Raji (cell line): ENCODE data around the gene TTC7B.

Experiments used
- POLR2A ChIP-seq: IDR thresholded peaks from 2 replicates; pipeline ENCODE4 v1.6.1; 2011; ENCODE audit warnings: low read depth, low read length, control low read depth; ENCODE audit not compliant: insufficient read depth

Gene TTC7B

GRCh38 chr14:90797451-90797850 lies 18.8 kb downstream of the TTC7B start:
- no peak for TF ChIP-seq POLR2A

- TF ChIP-seq POLR2A: no peak
These were observed 19.9 kb downstream of the TTC7B start for GRCh38 chr14:90796329-90796728.

GRCh38 chr14:90795744-90796143 lies 20.5 kb downstream of the TTC7B start:
- TF ChIP-seq POLR2A: no peak

DNA sequence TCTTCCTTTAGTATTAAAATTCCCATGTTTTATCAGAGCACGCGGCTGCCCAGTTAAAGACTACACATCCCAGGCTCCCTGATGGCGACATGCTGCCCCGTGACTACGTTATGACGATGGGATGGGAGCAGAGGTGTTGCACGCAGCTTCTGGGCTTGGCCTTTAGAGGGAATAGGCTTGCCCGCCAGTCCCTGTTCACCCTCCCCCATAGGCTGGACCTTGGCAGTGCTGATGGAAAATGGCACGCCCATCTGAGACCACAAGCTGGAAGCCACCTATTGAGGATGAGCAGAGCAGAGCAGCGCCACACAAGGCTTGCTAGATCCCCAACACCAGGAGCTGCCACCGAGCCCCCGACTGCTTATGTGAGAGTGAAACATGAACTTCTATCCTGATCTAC lies 24.7 kb downstream of the TTC7B start:
- no peak for TF ChIP-seq POLR2A

DNA sequence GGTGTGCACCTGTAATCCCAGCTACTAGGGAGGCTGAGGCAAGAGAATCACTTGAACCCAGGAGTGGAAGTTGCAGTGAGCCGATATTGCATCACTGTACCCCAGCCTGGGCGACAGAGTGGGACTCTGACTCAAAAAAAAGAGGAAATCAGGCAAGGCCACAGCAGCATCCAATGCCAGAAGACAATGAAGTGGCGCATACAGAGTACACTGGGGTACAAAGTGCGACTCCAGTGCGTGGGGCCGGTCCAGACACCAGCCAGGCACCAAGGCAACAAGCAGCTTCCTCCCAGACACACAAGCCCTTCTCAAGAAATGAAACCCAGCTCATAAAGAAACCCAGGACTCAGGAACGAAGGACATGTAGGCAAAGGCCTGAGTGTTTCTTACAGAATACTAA lies 28.2 kb downstream of the TTC7B start:
- TF ChIP-seq POLR2A: no peak

GRCh38 chr14:90785876-90786450 lies 30.3 kb downstream of the TTC7B start:
- TF ChIP-seq POLR2A: no peak

DNA sequence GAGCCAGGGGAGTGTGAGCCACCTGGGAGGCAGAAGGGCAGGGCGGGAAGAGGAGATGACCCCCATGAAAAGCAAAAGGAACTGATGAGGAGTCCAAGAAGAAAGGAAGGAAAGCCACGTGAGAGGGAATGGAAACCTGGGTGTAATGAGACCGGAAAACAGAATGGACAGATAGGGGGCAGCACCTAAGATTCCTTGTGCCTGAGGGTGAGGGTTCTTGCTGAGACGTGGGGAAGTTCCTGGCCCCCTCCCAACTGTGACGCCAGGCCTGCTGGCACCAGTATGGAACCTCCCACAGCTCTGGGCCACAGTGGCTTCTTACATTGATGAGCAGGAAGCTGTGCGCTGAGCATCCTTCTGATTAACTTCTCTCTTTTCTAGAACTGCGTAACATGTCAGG lies 30.8 kb downstream of the TTC7B start:
- TF ChIP-seq POLR2A: no peak

DNA sequence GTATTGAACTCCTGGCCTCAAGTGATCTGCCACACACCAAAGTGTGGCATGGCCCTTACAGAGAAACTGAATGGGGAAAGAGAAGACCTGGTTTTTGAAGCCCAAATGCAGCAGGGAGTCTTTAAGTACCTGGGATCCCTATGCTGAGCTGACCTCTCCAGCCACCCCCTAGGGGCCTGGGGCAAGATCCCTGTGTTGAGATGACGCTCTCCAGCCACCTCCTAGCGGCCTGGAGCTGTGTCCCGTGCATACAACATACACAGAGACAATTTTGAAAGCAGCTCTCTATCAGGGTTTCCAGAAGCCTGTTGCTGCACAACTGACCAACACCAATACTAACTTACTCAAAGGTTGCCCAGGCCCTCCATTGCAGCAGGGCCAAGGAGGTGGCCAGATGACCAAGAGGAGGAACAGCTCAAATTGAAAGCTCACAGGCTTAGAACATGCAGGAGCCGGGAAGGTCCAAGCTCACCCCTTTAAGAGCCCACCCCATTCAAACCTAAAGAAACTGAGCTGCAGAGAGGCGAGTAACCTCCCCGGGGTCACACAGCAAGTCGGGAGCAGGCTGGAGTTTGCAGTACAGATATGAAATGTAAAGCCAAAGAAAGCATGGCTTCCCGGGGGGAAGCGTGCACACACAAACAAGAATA lies 31.5 kb downstream of the TTC7B start:
- TF ChIP-seq POLR2A: no peak

- no peak for TF ChIP-seq POLR2A
These were observed 32.9 kb downstream of the TTC7B start for GRCh38 chr14:90783344-90783743.

- no peak for TF ChIP-seq POLR2A
These were observed 33.3 kb downstream of the TTC7B start for GRCh38 chr14:90782892-90783291.

DNA sequence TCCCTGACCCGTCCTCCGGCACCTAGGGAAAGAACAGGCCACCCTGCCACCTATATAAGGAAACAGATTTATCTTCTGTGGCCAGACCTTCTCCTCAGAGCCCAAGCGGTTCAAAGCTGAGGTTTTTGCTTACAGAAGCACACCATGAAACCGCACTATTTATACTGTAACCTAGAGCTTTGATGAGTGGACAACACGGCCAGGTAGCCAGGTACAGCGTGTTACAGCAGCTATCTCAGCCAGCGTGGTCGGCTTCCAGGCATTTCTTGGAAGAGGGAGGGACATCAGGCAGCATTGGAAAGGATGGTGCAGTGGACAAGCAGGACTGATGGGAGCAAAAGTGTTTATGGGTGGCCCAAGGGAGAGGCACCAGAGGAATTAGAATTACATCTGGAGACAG lies 34.4 kb downstream of the TTC7B start:
- TF ChIP-seq POLR2A: no peak

DNA sequence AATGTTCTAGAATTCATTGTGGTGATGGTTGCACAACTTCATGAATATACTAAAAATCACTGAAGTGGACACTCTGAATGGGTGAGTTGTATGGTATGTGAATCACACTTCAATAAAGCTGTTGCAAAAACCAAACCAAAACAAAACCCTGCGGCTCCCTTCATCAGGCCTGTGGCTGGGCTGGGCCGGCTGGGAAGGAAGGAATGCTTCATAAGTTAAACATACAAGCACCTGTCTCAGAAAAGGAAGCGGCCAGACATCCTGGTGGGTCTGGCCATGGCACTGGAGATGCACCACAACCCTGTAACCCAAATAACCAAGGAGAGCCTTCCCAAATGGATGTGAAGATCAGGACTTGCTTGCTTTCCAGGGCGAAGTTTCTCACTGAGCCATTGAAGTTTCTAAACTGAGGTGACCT lies 34.9 kb downstream of the TTC7B start:
- no peak for TF ChIP-seq POLR2A

- no peak for TF ChIP-seq POLR2A
These were observed 35.7 kb downstream of the TTC7B start for GRCh38 chr14:90780519-90780918.

DNA sequence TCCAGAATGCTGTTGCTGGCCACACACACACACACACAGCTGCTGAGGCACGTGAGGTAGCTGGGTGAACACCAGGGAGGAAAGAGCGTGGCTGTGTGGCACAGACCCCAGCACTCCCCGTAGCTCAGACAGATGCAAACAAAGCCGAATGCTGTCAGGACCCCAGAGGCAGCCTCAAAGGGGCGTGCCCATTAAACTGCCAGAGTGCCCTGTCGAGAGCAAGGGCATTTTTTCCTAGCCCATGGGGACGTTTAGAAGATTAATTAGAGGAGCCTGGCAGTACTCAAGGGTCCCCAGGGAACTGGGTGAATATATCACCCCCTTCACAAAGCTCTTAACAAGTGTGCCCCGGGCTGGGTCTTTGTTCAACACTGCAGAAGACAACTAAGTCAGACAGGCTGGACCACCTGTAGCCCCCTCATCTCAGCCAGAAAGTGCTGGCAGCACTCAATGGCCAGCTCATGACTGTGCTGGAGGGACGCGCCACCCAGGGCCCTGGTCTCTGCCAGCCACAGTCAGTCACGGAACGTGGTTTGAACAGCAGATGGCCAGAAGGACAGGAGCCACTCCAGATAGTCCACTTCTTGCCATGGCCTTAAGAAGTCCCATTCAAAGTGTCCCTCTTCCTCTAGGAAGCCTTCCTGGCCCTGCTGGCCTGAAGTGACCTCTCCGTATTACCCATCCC lies 37.5 kb downstream of the TTC7B start:
- TF ChIP-seq POLR2A: no peak

DNA sequence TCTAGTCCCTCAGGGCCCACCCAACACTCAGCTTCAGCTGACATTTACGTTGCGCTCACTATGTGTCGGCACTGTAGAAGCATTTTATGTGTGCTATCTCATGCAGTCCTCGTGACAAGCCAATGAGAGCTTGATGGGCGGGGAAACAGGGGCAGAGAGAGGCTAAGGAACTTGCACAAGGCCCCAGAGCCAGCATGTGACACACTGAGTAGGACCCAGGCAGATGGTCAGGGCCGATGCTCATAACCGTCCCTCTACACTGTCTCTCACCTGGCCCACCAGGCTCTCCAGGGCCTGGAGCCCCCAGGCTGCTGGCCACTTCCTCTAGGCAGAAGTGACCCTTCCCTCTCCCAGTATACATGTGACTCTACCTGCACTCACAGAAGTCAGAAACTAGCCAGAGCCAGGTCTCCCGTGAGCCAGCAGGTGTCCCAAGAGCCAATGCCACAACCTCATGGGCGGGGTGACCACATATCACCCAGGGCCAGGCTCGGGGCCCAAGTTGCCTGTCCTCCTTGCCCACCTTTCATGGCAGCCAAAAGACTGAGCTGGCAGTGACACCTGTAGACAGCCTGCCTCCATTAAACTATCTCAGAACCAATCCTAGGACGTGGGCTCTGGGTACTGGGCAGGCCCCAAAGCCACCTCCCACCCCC lies 38.3 kb downstream of the TTC7B start:
- TF ChIP-seq POLR2A: no peak

GRCh38 chr14:90777358-90777757 lies 38.9 kb downstream of the TTC7B start:
- TF ChIP-seq POLR2A: no peak
